Cardiac muscle cell (in vitro differentiated cells and primary cell): Measurements from ENCODE around the gene PKHD1. TPM values are rescaled to one million over a fixed set of nuclear protein-coding genes. Genes with fewer than 3 reads are reported as not detected.

Source experiments
- DNase-seq, 2 donors: peaks; one replicate each; pipeline versions ENCODE4 v3.0.0 to v3.0.0-alpha.2; 2010 to 2017; ENCODE audit warnings: low read depth in 1 of 2, low spot score in 1 of 2
- H3K27ac ChIP-seq: fragments of 200-600 bp; sonication (generic); 2 replicates; pipeline ENCODE4 v1.5.1; 2016
- H3K27me3 ChIP-seq: fragments of 200-600 bp; sonication (generic); 2 replicates; pipeline ENCODE4 v1.6.0; 2016; ENCODE audit warnings: control low read depth
- H3K36me3 ChIP-seq: fragments of 200-600 bp; sonication (generic); 2 replicates; pipeline ENCODE4 v1.5.1; 2016; ENCODE audit warnings: control low read depth
- H3K4me1 ChIP-seq: fragments of 200-600 bp; sonication (generic); 2 replicates; pipeline ENCODE4 v1.8.1; 2017; ENCODE audit warnings: low read depth, mild to moderate bottlenecking, mixed run types
- H3K4me3 ChIP-seq: fragments of 200-600 bp; sonication (generic); 2 replicates; pipeline ENCODE4 v1.5.1; 2016; ENCODE audit warnings: mild to moderate bottlenecking
- H3K9me3 ChIP-seq: fragments of 200-600 bp; sonication (generic); 2 replicates; pipeline ENCODE4 v1.5.1; 2017; ENCODE audit warnings: low read depth, mild to moderate bottlenecking, control low read depth
- CTCF ChIP-seq: IDR thresholded peaks from 2 replicates; pipeline ENCODE4 v1.5.1; 2012; ENCODE audit warnings: low read depth, mild to moderate bottlenecking, low read length
- polyA plus RNA-seq: library from polyadenylated mRNA; unstranded; fragments of >200 nt; fragmentation: Nextera tagmentation; extraction: Ambion mirVana; gene quantifications from 2 replicates; pipeline ENCODE4 v1.2.1, GENCODE V29; 2016
- total RNA-seq: library from RNA; depleted of rRNA; stranded (reverse); fragments of >200 nt; gene quantifications from 2 replicates; pipeline ENCODE4 v1.2.3, GENCODE V29; 2016

PKHD1 gene
- total and polyA plus RNA-seq, 2 experiments from 2014 or later: not detected

- Histone ChIP-seq H3K27me3 (no peaks in the 10 kb centered on the region), H3K9me3 (no peaks in the 10 kb centered on the region), H3K27ac (no peak overlapping the region), H3K4me3 (no peak overlapping the region), H3K36me3 (no peaks in the 10 kb centered on the region), H3K4me1 (no peaks in the 10 kb centered on the region)
- TF ChIP-seq CTCF: no peak
- DNase-seq: no peak
Observed at GRCh38 chr6:52010806-52011205, 76.6 kb downstream of the PKHD1 start.

- Histone ChIP-seq H3K9me3 (no peaks in the 10 kb centered on the region), H3K36me3 (no peaks in the 10 kb centered on the region), H3K4me1 (no peaks in the 10 kb centered on the region), H3K27me3 (no peaks in the 10 kb centered on the region), H3K27ac (no peak overlapping the region), H3K4me3 (no peak overlapping the region)
- DNase-seq: no peak
- no peak for TF ChIP-seq CTCF
Observed at GRCh38 chr6:52010145-52010544, 77.3 kb downstream of the PKHD1 start.

- TF ChIP-seq CTCF: no peak
- H3K4me3 ChIP-seq: no peak overlapping the region
- DNase-seq: no peak
- no peaks in the 10 kb centered on the region for H3K9me3 ChIP-seq
- H3K4me1 ChIP-seq: no peaks in the 10 kb centered on the region
- no peak overlapping the region for H3K27ac ChIP-seq
- H3K27me3 ChIP-seq: no peaks in the 10 kb centered on the region
- H3K36me3 ChIP-seq: no peaks in the 10 kb centered on the region
Observed at GRCh38 chr6:52009466-52010140, 77.8 kb downstream of the PKHD1 start.

- Histone ChIP-seq H3K36me3 (no peaks in the 10 kb centered on the region), H3K27me3 (no peaks in the 10 kb centered on the region), H3K4me3 (no peak overlapping the region), H3K9me3 (no peaks in the 10 kb centered on the region), H3K27ac (no peak overlapping the region), H3K4me1 (peaks cover 3% of the 10 kb centered on the region)
- TF ChIP-seq CTCF: no peak
- no peak for DNase-seq
Observed at GRCh38 chr6:52000064-52000463, 87.3 kb downstream of the PKHD1 start.

- TF ChIP-seq CTCF: no peak
Observed at GRCh38 chr6:51996296-51996947, 91.0 kb downstream of the PKHD1 start.

More at GRCh38 chr6:51996296-51996947, 91.0 kb downstream of the PKHD1 start:
- H3K9me3 ChIP-seq: no peaks in the 10 kb centered on the region
- no peaks in the 10 kb centered on the region for H3K36me3 ChIP-seq
- H3K27me3 ChIP-seq: peaks cover 9% of the 10 kb centered on the region
- H3K4me3 ChIP-seq: no peak overlapping the region
- no peak for DNase-seq
- no peak overlapping the region for H3K27ac ChIP-seq
- H3K4me1 ChIP-seq: peaks cover 3% of the 10 kb centered on the region
